ENCODE results near the gene RPS19.
A peak's percentile ranks its signal among the peaks of the same experiment; 100 is the strongest.

RPS19 gene

GRCh38 chr19:41821003-41821735 lies 38.9 kb upstream of the RPS19 start:
- TF ChIP-seq CTCF (IDR thresholded peaks at IDR 0.05; ENCODE audit: borderline replicate concordance, insufficient read depth, low read depth, low read length) = peak; percentile 67
- no peak overlapping the region for H3K4me3 ChIP-seq (ENCODE audit: low read depth, low read length)

- H3K4me3 ChIP-seq (ENCODE audit: low read depth, low read length) = no peak overlapping the region
- no peak for TF ChIP-seq CTCF (IDR thresholded peaks at IDR 0.05; ENCODE audit: borderline replicate concordance, insufficient read depth, low read depth, low read length)
These were observed 21.9 kb upstream of the RPS19 start for GRCh38 chr19:41837981-41838708.

- no peak overlapping the region for H3K4me3 ChIP-seq (ENCODE audit: low read depth, low read length)
- TF ChIP-seq CTCF (IDR thresholded peaks at IDR 0.05; ENCODE audit: borderline replicate concordance, insufficient read depth, low read depth, low read length) = no peak
These were observed 20.8 kb upstream of the RPS19 start for GRCh38 chr19:41839211-41839610.

- TF ChIP-seq CTCF (IDR thresholded peaks at IDR 0.05; ENCODE audit: borderline replicate concordance, insufficient read depth, low read depth, low read length) = no peak
- no peak overlapping the region for H3K4me3 ChIP-seq (ENCODE audit: low read depth, low read length)
These were observed 16.7 kb upstream of the RPS19 start for GRCh38 chr19:41843371-41843770.

GRCh38 chr19:41844601-41845000 lies 15.5 kb upstream of the RPS19 start, which contains the start of gene LYPD4:
Gene LYPD4 (minus strand): TSS chr19:41844683. CDS start chr19:41839285, 5,398 bp downstream.
- H3K4me3 ChIP-seq (ENCODE audit: low read depth, low read length) = no peak within 1 kb of the TSS
- no peak for TF ChIP-seq CTCF (IDR thresholded peaks at IDR 0.05; ENCODE audit: borderline replicate concordance, insufficient read depth, low read depth, low read length)

GRCh38 chr19:41845001-41845050 lies 15.2 kb upstream of the RPS19 start, which contains the start of gene DMRTC2:
Gene DMRTC2 (plus strand): TSS chr19:41845042. CDS start chr19:41847429, 2,387 bp downstream.
- H3K4me3 ChIP-seq (ENCODE audit: low read depth, low read length) = no peak within 1 kb of the TSS
- TF ChIP-seq CTCF (IDR thresholded peaks at IDR 0.05; ENCODE audit: borderline replicate concordance, insufficient read depth, low read depth, low read length) = no peak

- H3K4me3 ChIP-seq (ENCODE audit: low read depth, low read length) = no peak overlapping the region
- no peak for TF ChIP-seq CTCF (IDR thresholded peaks at IDR 0.05; ENCODE audit: borderline replicate concordance, insufficient read depth, low read depth, low read length)
These were observed 14.9 kb upstream of the RPS19 start for GRCh38 chr19:41845051-41845590.

All from GM12875 (cell line).